ENCODE measurements around the gene NIN.

DNA sequence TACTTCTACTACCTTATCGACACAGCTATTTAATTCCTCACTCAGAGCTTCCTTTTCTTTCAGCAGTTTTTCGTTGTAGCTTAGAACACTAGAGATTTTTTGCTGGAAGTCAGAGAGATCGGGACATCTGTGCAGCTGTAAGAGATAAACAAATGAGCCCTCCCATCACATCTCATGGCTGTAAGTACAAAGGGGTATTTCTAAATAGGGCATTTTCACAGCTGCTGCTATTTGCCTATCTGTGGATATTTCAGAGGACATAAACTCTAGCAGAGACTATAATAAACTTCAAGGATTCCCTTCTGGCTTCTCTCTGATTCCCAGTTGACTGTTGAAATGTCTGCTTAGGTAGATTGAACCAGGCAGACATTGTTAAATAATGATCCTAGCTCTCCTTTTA lies 86.7 kb downstream of the NIN start:
- TF ChIP-seq, protein P1, sequence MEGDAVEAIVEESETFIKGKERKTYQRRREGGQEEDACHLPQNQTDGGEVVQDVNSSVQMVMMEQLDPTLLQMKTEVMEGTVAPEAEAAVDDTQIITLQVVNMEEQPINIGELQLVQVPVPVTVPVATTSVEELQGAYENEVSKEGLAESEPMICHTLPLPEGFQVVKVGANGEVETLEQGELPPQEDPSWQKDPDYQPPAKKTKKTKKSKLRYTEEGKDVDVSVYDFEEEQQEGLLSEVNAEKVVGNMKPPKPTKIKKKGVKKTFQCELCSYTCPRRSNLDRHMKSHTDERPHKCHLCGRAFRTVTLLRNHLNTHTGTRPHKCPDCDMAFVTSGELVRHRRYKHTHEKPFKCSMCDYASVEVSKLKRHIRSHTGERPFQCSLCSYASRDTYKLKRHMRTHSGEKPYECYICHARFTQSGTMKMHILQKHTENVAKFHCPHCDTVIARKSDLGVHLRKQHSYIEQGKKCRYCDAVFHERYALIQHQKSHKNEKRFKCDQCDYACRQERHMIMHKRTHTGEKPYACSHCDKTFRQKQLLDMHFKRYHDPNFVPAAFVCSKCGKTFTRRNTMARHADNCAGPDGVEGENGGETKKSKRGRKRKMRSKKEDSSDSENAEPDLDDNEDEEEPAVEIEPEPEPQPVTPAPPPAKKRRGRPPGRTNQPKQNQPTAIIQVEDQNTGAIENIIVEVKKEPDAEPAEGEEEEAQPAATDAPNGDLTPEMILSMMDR (IDR thresholded peaks at IDR 0.05): no peak
- no peak for TF ChIP-seq POLR2A (IDR thresholded peaks at IDR 0.05)

Measured in lower leg skin (tissue), 3 donors.